Measurements from ENCODE around the gene PRKCE. TPM values are rescaled to one million over a fixed set of nuclear protein-coding genes. Genes with fewer than 3 reads are reported as not detected.

Gene PRKCE
- total and polyA plus RNA-seq, 2 donors (not counting 3 experiments of a cell fraction or from before 2014, with no cell fraction given) = 27.9 to 33.9 TPM

GRCh38 chr2:45780541-45781463, 129.3 kb downstream of the PRKCE start:
- H4K20me1 ChIP-seq (replicated peaks; ENCODE audit: control insufficient read depth, extremely low read depth, insufficient read depth, low read length) = no peaks in the 10 kb centered on the region
- H3K4me2 ChIP-seq (ENCODE audit: insufficient read depth, low read length) = no peak overlapping the region
- BruUV-seq (replicated peaks) = no TSS peak
- no peaks in the 10 kb centered on the region for H3K27me3 ChIP-seq (ENCODE audit: control insufficient read depth in 2 of 2, insufficient read depth in 2 of 2, low read length in 2 of 2)
- H3K4me1 ChIP-seq (ENCODE audit: control insufficient read depth, extremely low read depth, insufficient read depth, low read length) = no peaks in the 10 kb centered on the region
- ChIA-PET POLR2A (no interaction called here), CTCF (interaction anchor here (0.6 to 7.8 kb wide), 8 partner anchors 10 to 709 kb away, joined by 3 to 49 read pairs (median 3); no protein-coding TSS in a partner anchor)
- H3K4me3 ChIP-seq (replicated peaks in 1 of 3; ENCODE audit: insufficient read depth in 1 of 3, low read depth in 1 of 3, low read length in 3 of 3) = no peak overlapping the region
- H3K36me3 ChIP-seq (ENCODE audit: control insufficient read depth in 2 of 2, extremely low read depth in 1 of 2, insufficient read depth in 2 of 2, low read length in 2 of 2) = no peaks in the 10 kb centered on the region
- FAIRE-seq = no peak
- no peak overlapping the region for H2AFZ ChIP-seq (ENCODE audit: low read depth, low read length)
- intact Hi-C loops (cut with micrococcal nuclease) = no loop called here
- dilution Hi-C loops (cut with MboI; ENCODE audit: extremely low pct_ligation_motif_present, low sequenced_read_pairs) = no loop called here
- no peak overlapping the region for H3K27ac ChIP-seq (ENCODE audit: insufficient read depth, low read depth, low read length)
- H3K79me2 ChIP-seq (ENCODE audit: control insufficient read depth, insufficient read depth, low read length) = no peaks in the 10 kb centered on the region
- H3K9ac ChIP-seq (replicated peaks; ENCODE audit: extremely low read depth, insufficient read depth, low read length) = no peak overlapping the region
- no peak for TF ChIP-seq FOS (IDR thresholded peaks at IDR 0.05; ENCODE audit: borderline replicate concordance, insufficient read depth, low read length)
- TF ChIP-seq POLR2A (IDR thresholded peaks at IDR 0.05; ENCODE audit: low read depth, low read length) = no peak
- no peak for TF ChIP-seq CTCF (IDR thresholded peaks at IDR 0.05; ENCODE audit: extremely low read depth in 1 of 2, insufficient read depth in 1 of 2, low read depth in 1 of 2, low read length in 2 of 2)
- H3K9me3 ChIP-seq (replicated peaks; ENCODE audit: control insufficient read depth, insufficient read depth, low read length) = no peaks in the 10 kb centered on the region
- no peak for DNase-seq (ENCODE audit: low read depth, low spot score)
- H3K9me1 ChIP-seq (replicated peaks; ENCODE audit: control insufficient read depth, extremely low read depth, insufficient read depth, low read length) = no peaks in the 10 kb centered on the region

GRCh38 chr2:45781464-45781811, 130.0 kb downstream of the PRKCE start:
- no peak overlapping the region for H3K4me2 ChIP-seq (ENCODE audit: insufficient read depth, low read length)
- intact Hi-C loops (cut with micrococcal nuclease) (no loop called here), dilution Hi-C loops (cut with MboI; ENCODE audit: extremely low pct_ligation_motif_present, low sequenced_read_pairs) (no loop called here)
- H2AFZ ChIP-seq (ENCODE audit: low read depth, low read length) = no peak overlapping the region
- no peak overlapping the region for H3K27ac ChIP-seq (ENCODE audit: insufficient read depth, low read depth, low read length)
- H3K9me3 ChIP-seq (replicated peaks; ENCODE audit: control insufficient read depth, insufficient read depth, low read length) = no peaks in the 10 kb centered on the region
- no peak overlapping the region for H3K9ac ChIP-seq (replicated peaks; ENCODE audit: extremely low read depth, insufficient read depth, low read length)
- no TSS peak for BruUV-seq (replicated peaks)
- no peaks in the 10 kb centered on the region for H3K27me3 ChIP-seq (ENCODE audit: control insufficient read depth in 2 of 2, insufficient read depth in 2 of 2, low read length in 2 of 2)
- no peak for FAIRE-seq
- H3K79me2 ChIP-seq (ENCODE audit: control insufficient read depth, insufficient read depth, low read length) = no peaks in the 10 kb centered on the region
- DNase-seq (ENCODE audit: low read depth, low spot score) = no peak
- no peaks in the 10 kb centered on the region for H4K20me1 ChIP-seq (replicated peaks; ENCODE audit: control insufficient read depth, extremely low read depth, insufficient read depth, low read length)
- H3K4me3 ChIP-seq (replicated peaks in 1 of 3; ENCODE audit: insufficient read depth in 1 of 3, low read depth in 1 of 3, low read length in 3 of 3) = no peak overlapping the region
- TF ChIP-seq FOS (IDR thresholded peaks at IDR 0.05; ENCODE audit: borderline replicate concordance, insufficient read depth, low read length) = no peak
- POLR2A ChIA-PET = no interaction called here
- H3K4me1 ChIP-seq (ENCODE audit: control insufficient read depth, extremely low read depth, insufficient read depth, low read length) = no peaks in the 10 kb centered on the region
- H3K9me1 ChIP-seq (replicated peaks; ENCODE audit: control insufficient read depth, extremely low read depth, insufficient read depth, low read length) = no peaks in the 10 kb centered on the region
- no peaks in the 10 kb centered on the region for H3K36me3 ChIP-seq (ENCODE audit: control insufficient read depth in 2 of 2, extremely low read depth in 1 of 2, insufficient read depth in 2 of 2, low read length in 2 of 2)
- CTCF ChIA-PET = interaction anchor here (0.6 to 7.8 kb wide), 6 partner anchors 9 to 199 kb away, joined by 3 to 49 read pairs (median 4); no protein-coding TSS in a partner anchor
